GM12873 (cell line): ENCODE results near the gene STAB2.

ENCODE experiments used
- TF ChIP-seq, protein P1 (sequence below): IDR thresholded peaks from 2 replicates; pipeline ENCODE4 v1.5.1; 2012; ENCODE audit warnings: low read depth, mild to moderate bottlenecking, moderate library complexity, low read length, control low read depth; ENCODE audit not compliant: insufficient read depth; ENCODE audit errors: missing control alignments

STAB2 gene

DNA sequence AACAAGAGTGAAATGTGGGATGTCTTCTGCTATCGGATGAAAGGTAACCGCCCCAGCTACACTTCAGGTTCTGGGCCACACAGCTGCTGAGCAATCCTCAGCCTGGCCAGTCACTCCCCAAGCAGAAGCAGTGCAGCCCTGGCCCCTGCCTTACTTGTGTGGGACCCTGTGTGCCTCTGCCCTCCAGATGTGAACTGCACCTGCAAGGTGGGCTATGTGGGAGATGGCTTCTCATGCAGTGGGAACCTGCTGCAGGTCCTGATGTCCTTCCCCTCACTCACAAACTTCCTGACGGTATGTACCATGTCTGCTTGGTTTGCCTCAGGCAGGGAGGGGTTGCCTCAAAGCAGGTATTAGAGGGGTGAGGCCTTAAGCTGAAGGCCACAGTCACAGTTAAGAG lies 168.4 kb downstream of the STAB2 start:
- TF ChIP-seq, protein P1, sequence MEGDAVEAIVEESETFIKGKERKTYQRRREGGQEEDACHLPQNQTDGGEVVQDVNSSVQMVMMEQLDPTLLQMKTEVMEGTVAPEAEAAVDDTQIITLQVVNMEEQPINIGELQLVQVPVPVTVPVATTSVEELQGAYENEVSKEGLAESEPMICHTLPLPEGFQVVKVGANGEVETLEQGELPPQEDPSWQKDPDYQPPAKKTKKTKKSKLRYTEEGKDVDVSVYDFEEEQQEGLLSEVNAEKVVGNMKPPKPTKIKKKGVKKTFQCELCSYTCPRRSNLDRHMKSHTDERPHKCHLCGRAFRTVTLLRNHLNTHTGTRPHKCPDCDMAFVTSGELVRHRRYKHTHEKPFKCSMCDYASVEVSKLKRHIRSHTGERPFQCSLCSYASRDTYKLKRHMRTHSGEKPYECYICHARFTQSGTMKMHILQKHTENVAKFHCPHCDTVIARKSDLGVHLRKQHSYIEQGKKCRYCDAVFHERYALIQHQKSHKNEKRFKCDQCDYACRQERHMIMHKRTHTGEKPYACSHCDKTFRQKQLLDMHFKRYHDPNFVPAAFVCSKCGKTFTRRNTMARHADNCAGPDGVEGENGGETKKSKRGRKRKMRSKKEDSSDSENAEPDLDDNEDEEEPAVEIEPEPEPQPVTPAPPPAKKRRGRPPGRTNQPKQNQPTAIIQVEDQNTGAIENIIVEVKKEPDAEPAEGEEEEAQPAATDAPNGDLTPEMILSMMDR: no peak

GRCh38 chr12:103756443-103756842 lies 169.4 kb downstream of the STAB2 start:
- TF ChIP-seq, protein P1: no peak

- TF ChIP-seq, protein P1: no peak
These were observed 170.2 kb downstream of the STAB2 start for GRCh38 chr12:103757248-103757647.

- TF ChIP-seq, protein P1: no peak
These were observed 171.4 kb downstream of the STAB2 start for GRCh38 chr12:103758310-103759089.

DNA sequence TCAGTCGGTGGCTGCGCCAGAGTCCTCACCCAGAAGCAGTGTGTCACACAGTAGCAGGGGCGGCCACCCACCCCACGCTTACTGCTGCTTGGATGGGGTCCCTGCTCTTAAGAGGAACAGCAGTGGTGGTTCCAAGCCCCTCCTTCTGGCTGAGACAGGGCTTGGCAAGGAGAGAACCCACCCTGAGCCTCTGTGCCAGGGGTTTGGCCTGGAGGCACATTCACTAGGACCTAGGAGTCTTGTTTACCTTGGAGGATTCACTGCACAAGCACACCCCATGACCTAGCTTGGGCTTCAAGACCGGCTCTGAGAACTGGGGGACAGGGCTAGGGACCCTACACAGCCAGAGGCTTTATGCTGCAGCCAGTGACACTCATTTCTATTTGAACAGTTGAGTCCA lies 175.4 kb downstream of the STAB2 start:
- TF ChIP-seq, protein P1: no peak

DNA sequence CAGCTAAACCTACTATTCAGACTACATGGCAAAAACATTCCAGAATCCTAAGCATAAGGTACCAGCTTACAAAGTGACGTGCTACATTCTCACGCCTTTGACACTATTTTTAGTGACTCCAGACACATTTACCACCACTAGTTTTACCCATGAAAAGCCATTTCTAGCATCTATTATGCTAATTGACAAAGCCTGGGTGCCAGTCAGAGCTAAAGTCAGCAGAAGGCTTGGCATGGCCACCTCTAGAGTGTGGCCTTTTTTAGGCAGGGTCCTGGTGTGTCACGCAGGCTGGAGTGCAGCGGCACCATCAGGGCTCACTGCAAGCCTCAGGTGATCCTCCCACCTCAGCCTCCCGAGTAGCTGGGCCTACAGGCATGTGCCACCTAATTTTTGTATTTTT lies 178.2 kb downstream of the STAB2 start:
- TF ChIP-seq, protein P1: no peak

GRCh38 chr12:103766028-103766427 lies 179.0 kb downstream of the STAB2 start:
- TF ChIP-seq, protein P1: no peak
